ENCODE measurements around the gene MITF. TPM values are rescaled to one million over a fixed set of nuclear protein-coding genes. Genes with fewer than 3 reads are reported as not detected.

Gene MITF
- total and polyA plus RNA-seq, 2 donors (not counting 1 experiment from before 2014, with no cell fraction given), result 0.10 TPM; not detected in 1

- Mint-ChIP-seq H3K27me3 (no peaks in the 10 kb centered on the region), H3K4me1 (no peaks in the 10 kb centered on the region), H3K4me3 (no peak overlapping the region), H3K9me3 (ENCODE audit: insufficient read depth) (peaks cover 5% of the 10 kb centered on the region), H3K27ac (no peak overlapping the region)
- Histone ChIP-seq H3K4me2 (replicated peaks; ENCODE audit: low read depth, low read length, poor library complexity, severe bottlenecking) (no peak overlapping the region), H3K4me1 (ENCODE audit: control insufficient read depth in 2 of 2, insufficient read depth in 2 of 2, low read length in 2 of 2) (no peaks in the 10 kb centered on the region), H3K27ac (ENCODE audit: low read length in 2 of 2) (no peak overlapping the region), H3K36me3 (replicated peaks in 1 of 2; ENCODE audit: control extremely low read depth in 1 of 2, control insufficient read depth in 1 of 2, extremely low read depth in 1 of 2, insufficient read depth in 2 of 2, low read length in 1 of 2) (no peaks in the 10 kb centered on the region), H2AFZ (ENCODE audit: insufficient read depth, low read depth, low read length, poor library complexity, severe bottlenecking) (no peak overlapping the region), H3K79me2 (ENCODE audit: control insufficient read depth, insufficient read depth, low read length) (no peaks in the 10 kb centered on the region), H4K20me1 (ENCODE audit: control insufficient read depth, insufficient read depth, low read length, poor library complexity, severe bottlenecking) (no peaks in the 10 kb centered on the region), H3K9ac (ENCODE audit: low read length) (no peak overlapping the region), H3K9me3 (ENCODE audit: control extremely low read depth in 1 of 3, control insufficient read depth in 2 of 3, insufficient read depth in 1 of 3, low read length in 2 of 3) (peaks cover 0 to 10% (median 2%) of the 10 kb centered on the region in 3 donors), H3K4me3 (ENCODE audit: control extremely low read depth in 1 of 5, extremely low read depth in 1 of 5, insufficient read depth in 1 of 5, low read depth in 2 of 5, low read length in 4 of 5) (no peak overlapping the region), H3K27me3 (replicated peaks in 1 of 4; ENCODE audit: control extremely low read depth in 1 of 4, control insufficient read depth in 3 of 4, insufficient read depth in 4 of 4, low read length in 3 of 4) (no peaks in the 10 kb centered on the region)
- 90% methylated on average over 2 of the region's 2 CpGs for WGBS (ENCODE audit: insufficient coverage)
- TF ChIP-seq EZH2 (IDR thresholded peaks at IDR 0.05; ENCODE audit: borderline replicate concordance, insufficient read depth, low read depth, low read length, poor library complexity, severe bottlenecking), result no peak
- TF ChIP-seq, protein P1, sequence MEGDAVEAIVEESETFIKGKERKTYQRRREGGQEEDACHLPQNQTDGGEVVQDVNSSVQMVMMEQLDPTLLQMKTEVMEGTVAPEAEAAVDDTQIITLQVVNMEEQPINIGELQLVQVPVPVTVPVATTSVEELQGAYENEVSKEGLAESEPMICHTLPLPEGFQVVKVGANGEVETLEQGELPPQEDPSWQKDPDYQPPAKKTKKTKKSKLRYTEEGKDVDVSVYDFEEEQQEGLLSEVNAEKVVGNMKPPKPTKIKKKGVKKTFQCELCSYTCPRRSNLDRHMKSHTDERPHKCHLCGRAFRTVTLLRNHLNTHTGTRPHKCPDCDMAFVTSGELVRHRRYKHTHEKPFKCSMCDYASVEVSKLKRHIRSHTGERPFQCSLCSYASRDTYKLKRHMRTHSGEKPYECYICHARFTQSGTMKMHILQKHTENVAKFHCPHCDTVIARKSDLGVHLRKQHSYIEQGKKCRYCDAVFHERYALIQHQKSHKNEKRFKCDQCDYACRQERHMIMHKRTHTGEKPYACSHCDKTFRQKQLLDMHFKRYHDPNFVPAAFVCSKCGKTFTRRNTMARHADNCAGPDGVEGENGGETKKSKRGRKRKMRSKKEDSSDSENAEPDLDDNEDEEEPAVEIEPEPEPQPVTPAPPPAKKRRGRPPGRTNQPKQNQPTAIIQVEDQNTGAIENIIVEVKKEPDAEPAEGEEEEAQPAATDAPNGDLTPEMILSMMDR (IDR thresholded peaks at IDR 0.05), result no peak
- ATAC-seq (ENCODE audit: low read depth) (no peak), DNase-seq (no peak)
- ChIA-PET CTCF (no interaction called here), POLR2A (no interaction called here)
- intact Hi-C loops (cut with micrococcal nuclease), result no loop called here
Measured at GRCh38 chr3:69750549-69750948, 11.3 kb downstream of the MITF start.

- Mint-ChIP-seq H3K27me3 (no peaks in the 10 kb centered on the region), H3K4me3 (no peak overlapping the region), H3K9me3 (ENCODE audit: insufficient read depth) (peaks cover 5% of the 10 kb centered on the region), H3K4me1 (no peaks in the 10 kb centered on the region), H3K27ac (no peak overlapping the region)
- no CpG with 5 or more reads among the region's 1 CpG for WGBS (ENCODE audit: insufficient coverage)
- no peaks in the 10 kb centered on the region for H3K27me3 ChIP-seq (replicated peaks in 1 of 4; ENCODE audit: control extremely low read depth in 1 of 4, control insufficient read depth in 3 of 4, insufficient read depth in 4 of 4, low read length in 3 of 4)
- no peak overlapping the region for H3K4me3 ChIP-seq (ENCODE audit: control extremely low read depth in 1 of 5, extremely low read depth in 1 of 5, insufficient read depth in 1 of 5, low read depth in 2 of 5, low read length in 4 of 5)
- no peak overlapping the region for H2AFZ ChIP-seq (ENCODE audit: insufficient read depth, low read depth, low read length, poor library complexity, severe bottlenecking)
- H3K4me1 ChIP-seq (ENCODE audit: control insufficient read depth in 2 of 2, insufficient read depth in 2 of 2, low read length in 2 of 2), result no peaks in the 10 kb centered on the region
- intact Hi-C loops (cut with micrococcal nuclease), result no loop called here
- peaks cover 0 to 10% (median 2%) of the 10 kb centered on the region in 3 donors for H3K9me3 ChIP-seq (ENCODE audit: control extremely low read depth in 1 of 3, control insufficient read depth in 2 of 3, insufficient read depth in 1 of 3, low read length in 2 of 3)
- no peaks in the 10 kb centered on the region for H4K20me1 ChIP-seq (ENCODE audit: control insufficient read depth, insufficient read depth, low read length, poor library complexity, severe bottlenecking)
- ChIA-PET CTCF (no interaction called here), POLR2A (no interaction called here)
- no peak for ATAC-seq (ENCODE audit: low read depth)
- H3K27ac ChIP-seq (ENCODE audit: low read length in 2 of 2), result no peak overlapping the region
- DNase-seq, result no peak
- TF ChIP-seq, protein P1 (IDR thresholded peaks at IDR 0.05), result no peak
- TF ChIP-seq EZH2 (IDR thresholded peaks at IDR 0.05; ENCODE audit: borderline replicate concordance, insufficient read depth, low read depth, low read length, poor library complexity, severe bottlenecking), result no peak
- H3K36me3 ChIP-seq (replicated peaks in 1 of 2; ENCODE audit: control extremely low read depth in 1 of 2, control insufficient read depth in 1 of 2, extremely low read depth in 1 of 2, insufficient read depth in 2 of 2, low read length in 1 of 2), result no peaks in the 10 kb centered on the region
- H3K9ac ChIP-seq (ENCODE audit: low read length), result no peak overlapping the region
- H3K4me2 ChIP-seq (replicated peaks; ENCODE audit: low read depth, low read length, poor library complexity, severe bottlenecking), result no peak overlapping the region
- H3K79me2 ChIP-seq (ENCODE audit: control insufficient read depth, insufficient read depth, low read length), result no peaks in the 10 kb centered on the region
Measured at GRCh38 chr3:69751074-69751476, 11.8 kb downstream of the MITF start.
